Motor neuron (in vitro differentiated cells): ENCODE measurements around the gene INPP5D. TPM values are rescaled to one million over a fixed set of nuclear protein-coding genes. Genes with fewer than 3 reads are reported as not detected.
"Not testable (repeated sequence)": the region's sequence is repeated elsewhere in the genome, so short reads cannot be mapped to it uniquely, and the experiment has no call there.

ENCODE experiments used
- ATAC-seq, 8 experiments: fragments of 200-7000 bp; cut with Tn5 transposase; replicated peaks in 6 of 8; 2 replicates each; pipeline ENCODE4 v1.8.0; 2021; ENCODE audit warnings: mild to moderate bottlenecking in 8 of 8, moderate library complexity in 8 of 8
- H3K27ac ChIP-seq, 2 donors: fragments of 250-450 bp; sonication (Bioruptor Pico); 2 replicates each; pipeline ENCODE4 v1.9.0; 2021; ENCODE audit warnings: antibody characterized with exemption in 2 of 2, mild to moderate bottlenecking in 2 of 2, moderate library complexity in 1 of 2
- H3K4me1 ChIP-seq, 2 donors: fragments of 250-450 bp; sonication (Bioruptor Pico); replicated peaks in 1 of 2; 2 replicates each; pipeline ENCODE4 v1.6.1; 2021; ENCODE audit warnings: antibody characterized with exemption in 2 of 2, mild to moderate bottlenecking in 2 of 2, moderate library complexity in 1 of 2
- H3K4me3 ChIP-seq, 5 donors: fragments of 250-450 bp; sonication (Bioruptor Pico); 2 replicates each; pipeline ENCODE4 v1.9.0; 2021; ENCODE audit warnings: antibody characterized with exemption in 5 of 5, mild to moderate bottlenecking in 5 of 5, moderate library complexity in 4 of 5
- WGBS, 10 experiments: fragments of 450-650 bp; shearing (Covaris generic); methylation state at CpG; one replicate each; pipeline ENCODE4 v1.0.0; 2022; 5-methylcytosine and 5-hydroxymethylcytosine counted together
- in situ Hi-C, 9 experiments: fragments of 400-800 bp; cut with MboI; loops; one replicate each; pipeline ENCODE4 v1.15.0; 2021; ENCODE audit warnings: low sequenced_read_pairs in 9 of 9, low pct_unique_long_range_greater_than_20kb in 2 of 9; ENCODE audit not compliant: unreplicated experiment in 9 of 9
- total RNA-seq, 8 experiments: library from RNA; unstranded; fragments of 300-600 nt; gene quantifications; 2 replicates each; pipeline versions ENCODE4 v1.2.3 to v1.2.4, GENCODE V29; 2022

Gene INPP5D
- total RNA-seq, 8 experiments from 2014 or later, result 2.0 to 8.5 (median 3.8) TPM

DNA sequence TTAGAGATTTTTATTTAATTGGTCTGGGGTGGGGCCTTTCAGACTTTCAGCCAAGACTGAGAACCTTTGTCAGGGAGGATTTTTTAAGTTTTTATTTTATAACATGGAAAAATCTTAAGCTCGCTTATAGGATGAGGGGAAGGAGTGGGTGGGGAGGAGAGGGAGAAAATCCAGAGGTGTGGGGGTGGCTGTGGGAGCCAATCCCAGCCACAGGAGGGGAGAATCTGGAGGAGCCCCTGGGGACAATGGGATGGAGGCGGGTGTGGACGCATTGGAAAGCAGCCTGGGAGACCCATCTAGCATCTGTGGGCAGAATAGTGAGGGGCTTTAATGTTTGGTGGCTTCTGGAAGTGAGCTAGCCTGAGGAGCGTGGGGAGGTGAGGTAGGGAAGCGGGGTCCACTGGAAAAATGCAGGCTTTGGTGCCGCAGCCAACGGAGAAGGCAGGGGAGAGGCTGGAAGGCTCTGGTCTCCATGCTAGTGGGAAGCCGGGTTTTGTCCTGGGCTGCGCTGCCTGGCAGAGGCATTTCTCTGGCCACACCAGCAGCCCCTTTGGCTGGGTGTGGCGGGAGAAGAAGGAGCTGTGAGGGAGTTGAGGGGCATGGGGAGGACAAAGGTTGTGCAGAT is 11.5 kb upstream of the INPP5D start:
- no peaks in the 10 kb centered on the region for H3K4me1 ChIP-seq
- in situ Hi-C loops, result loop anchor here in 1 of 9 experiments (25.0 kb wide), 1 partner anchor 186 kb away; the partner anchor contains the start of gene SNORC
- no peak overlapping the region for H3K27ac ChIP-seq
- WGBS, 10 experiments, result 60 to 100% (median 76%) methylated on average over 1 to 5 of the region's 10 CpGs; no CpG with 5 or more reads in 7 of the 10 experiments
- H3K4me3 ChIP-seq, result no peak overlapping the region
- ATAC-seq, result no peak

DNA sequence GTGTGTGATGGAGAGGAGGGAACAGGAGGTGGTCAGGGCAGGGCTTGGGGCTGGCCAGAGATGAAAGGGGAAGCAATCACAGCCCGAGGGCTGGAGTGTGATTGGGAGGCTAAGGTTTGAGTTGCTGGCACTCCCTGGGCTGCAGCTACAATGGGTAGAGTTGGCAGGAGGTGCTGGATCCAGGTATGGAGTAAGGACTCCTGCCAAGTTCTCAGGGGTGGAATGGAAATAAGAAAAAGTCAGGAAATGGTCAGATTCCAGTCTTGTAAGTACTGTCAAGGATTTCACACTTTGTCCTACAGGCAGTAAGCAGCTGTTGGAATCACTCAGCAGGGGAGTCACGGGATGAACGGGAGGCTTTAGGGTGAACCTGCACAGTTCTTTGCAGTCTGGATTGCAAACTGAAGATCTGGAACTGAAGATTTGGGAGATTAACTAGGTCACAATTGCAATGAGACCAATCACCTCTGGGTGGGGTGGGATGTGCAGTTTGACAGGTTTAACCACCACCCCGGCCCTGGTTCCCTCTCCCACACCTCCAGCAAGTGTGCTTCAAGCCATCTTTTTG is 10.9 kb upstream of the INPP5D start:
- no peak for ATAC-seq
- no peak overlapping the region for H3K4me3 ChIP-seq
- H3K4me1 ChIP-seq, result no peaks in the 10 kb centered on the region
- WGBS, 10 experiments, result 40 to 90% (median 80%) methylated on average over 1 to 3 of the region's 4 CpGs; no CpG with 5 or more reads in 5 of the 10 experiments
- in situ Hi-C loops, result loop anchor here in 1 of 9 experiments (25.0 kb wide), 1 partner anchor 187 kb away; the partner anchor contains the start of gene SNORC
- no peak overlapping the region for H3K27ac ChIP-seq

DNA sequence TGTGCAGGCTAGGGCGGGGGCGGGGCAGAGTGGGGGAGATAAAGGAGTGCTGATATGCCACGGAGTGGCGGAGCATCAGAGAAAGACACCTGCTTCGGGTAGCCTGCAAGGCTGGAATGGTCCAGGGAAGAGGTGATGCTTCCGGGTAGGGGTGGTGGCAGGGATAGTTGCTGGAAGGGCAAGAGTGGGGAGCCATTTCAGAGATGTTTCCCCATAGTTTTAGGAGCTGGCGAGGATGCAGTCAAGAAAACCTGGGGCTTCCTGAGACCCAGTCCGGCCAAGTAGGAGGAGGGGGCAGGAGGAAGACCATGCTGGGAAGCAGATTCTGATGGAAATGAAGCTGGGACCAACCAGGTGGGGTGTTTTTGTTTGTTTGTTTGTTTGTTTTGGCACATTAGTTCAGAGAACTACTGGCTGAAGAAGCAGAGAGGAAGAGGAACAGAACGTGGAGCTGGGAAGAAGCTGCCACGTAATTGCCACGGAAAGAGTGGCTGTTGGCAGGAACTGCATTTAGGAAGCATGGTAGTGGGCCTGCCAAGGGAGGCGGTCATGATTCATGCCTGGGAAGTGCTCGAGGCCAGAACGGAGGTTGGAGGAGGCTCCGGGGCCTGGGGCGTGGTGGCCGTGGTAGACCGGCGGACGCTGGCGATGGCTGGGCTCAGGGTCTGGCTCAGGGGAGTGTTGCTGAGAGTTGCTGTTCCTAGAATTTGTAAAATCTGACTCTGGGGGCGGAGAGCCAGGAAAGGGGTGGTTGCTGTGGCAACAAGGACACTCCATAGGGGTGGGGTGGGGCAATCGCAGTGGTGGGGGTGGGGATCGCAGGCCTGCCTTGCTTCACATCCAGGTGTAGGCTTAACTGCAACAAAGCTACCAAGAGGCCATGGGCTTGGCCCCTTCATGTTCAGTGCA is 8.6 kb upstream of the INPP5D start:
- 19 to 63% (median 38%) methylated on average over 2 to 8 of the region's 24 CpGs; no CpG with 5 or more reads in 3 of the 10 experiments for WGBS, 10 experiments
- Histone ChIP-seq H3K4me1 (no peaks in the 10 kb centered on the region), H3K4me3 (no peak overlapping the region), H3K27ac (no peak overlapping the region)
- in situ Hi-C loops, result no loop called here
- peak in 3 of 8 experiments; percentile 77 to 90 (median 89) for ATAC-seq

DNA sequence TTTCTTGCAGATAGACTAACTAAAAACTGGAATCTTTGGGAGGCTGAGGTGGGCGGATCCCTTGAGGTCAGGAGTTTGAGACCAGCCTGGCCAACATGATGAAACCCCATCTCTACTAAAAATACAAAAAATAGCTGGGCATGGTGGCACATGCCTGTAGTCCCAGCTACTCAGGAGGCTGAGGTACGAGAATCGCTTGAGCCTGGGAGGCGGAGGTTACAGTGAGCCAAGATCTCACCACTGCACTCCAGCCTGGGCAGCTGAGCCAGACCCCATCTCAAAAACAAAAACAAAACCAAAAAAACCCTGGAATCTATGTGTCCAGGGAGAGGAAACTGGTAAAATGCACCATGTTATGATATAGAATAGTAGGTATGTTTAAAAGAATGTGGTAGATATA is 7.6 kb upstream of the INPP5D start:
- H3K4me3 ChIP-seq, H3K4me1 ChIP-seq, ATAC-seq, in situ Hi-C loops, H3K27ac ChIP-seq: not testable (repeated sequence)
- WGBS, 10 experiments, result 33 to 100% (median 90%) methylated on average over 1 to 4 of the region's 4 CpGs; no CpG with 5 or more reads in 4 of the 10 experiments

DNA sequence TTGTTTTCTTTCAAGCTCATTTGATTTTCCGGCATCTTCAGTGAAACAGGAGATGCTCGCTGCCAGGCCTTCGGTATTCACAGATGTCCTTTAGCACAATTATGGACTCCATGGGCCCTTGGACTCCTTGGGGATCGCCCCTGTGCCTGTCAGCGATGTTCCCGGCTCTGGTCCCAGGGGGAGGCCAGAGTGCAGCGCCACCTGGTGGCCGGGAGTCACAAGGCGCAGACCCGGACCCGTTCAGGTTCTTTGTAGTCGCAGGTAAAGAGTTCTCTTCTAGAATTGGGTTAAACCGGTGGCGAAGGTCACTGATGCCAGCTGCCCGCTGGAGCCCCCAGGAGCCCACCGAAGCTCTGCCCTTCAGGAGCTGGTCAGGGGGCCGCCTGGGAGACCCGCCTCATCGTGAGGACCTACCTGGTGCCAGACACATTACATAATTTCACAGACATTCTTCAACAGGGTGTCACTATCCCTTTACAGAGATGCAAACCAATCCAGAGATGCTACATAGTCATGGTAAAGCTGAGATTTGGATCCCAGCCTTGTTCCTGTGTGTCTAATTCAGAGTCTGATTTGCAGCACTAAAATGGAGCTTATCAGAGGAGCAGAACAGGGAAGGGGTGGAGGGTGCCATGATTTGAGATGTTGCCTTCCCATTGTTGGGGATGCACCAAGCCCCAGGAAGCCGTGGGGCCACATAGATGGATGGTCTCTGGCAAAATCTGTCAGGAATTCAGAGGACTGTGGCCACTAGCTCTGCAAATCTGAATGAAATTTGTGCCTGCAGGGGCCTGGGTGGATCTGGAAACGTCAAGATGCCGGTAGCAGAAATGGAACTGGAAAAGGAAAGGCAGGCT is 6.0 kb upstream of the INPP5D start:
- in situ Hi-C loops, result no loop called here
- Histone ChIP-seq H3K4me3 (no peak overlapping the region), H3K27ac (no peak overlapping the region), H3K4me1 (no peaks in the 10 kb centered on the region)
- 13 to 92% (median 39%) methylated on average over 2 to 14 of the region's 22 CpGs; no CpG with 5 or more reads in 1 of the 10 experiments for WGBS, 10 experiments
- peak; percentile 19 to 84 (median 68) for ATAC-seq

DNA sequence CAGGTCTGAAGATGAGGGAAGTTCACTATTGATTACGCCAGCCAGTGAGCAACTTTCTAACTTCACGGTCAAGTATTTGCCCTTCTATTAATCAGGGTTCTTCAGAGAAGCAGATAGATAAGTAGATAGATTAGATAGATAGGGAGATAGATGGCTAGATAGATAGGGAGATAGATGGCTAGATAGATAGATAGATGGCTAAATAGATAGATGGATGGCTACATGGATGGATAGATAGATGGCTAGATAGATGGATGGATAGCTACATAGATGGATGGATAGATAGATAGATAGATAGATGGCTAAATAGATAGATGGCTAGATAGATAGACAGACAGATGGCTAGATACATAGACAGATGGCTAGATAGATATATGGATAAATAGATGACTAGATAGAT is 4.8 kb upstream of the INPP5D start:
- H3K4me1 ChIP-seq, result no peaks in the 10 kb centered on the region
- H3K27ac ChIP-seq, result no peak overlapping the region
- no peak for ATAC-seq
- 70 to 100% (median 93%) methylated on average over 1 to 2 of the region's 2 CpGs; no CpG with 5 or more reads in 1 of the 10 experiments for WGBS, 10 experiments
- in situ Hi-C loops, result no loop called here
- no peak overlapping the region for H3K4me3 ChIP-seq

DNA sequence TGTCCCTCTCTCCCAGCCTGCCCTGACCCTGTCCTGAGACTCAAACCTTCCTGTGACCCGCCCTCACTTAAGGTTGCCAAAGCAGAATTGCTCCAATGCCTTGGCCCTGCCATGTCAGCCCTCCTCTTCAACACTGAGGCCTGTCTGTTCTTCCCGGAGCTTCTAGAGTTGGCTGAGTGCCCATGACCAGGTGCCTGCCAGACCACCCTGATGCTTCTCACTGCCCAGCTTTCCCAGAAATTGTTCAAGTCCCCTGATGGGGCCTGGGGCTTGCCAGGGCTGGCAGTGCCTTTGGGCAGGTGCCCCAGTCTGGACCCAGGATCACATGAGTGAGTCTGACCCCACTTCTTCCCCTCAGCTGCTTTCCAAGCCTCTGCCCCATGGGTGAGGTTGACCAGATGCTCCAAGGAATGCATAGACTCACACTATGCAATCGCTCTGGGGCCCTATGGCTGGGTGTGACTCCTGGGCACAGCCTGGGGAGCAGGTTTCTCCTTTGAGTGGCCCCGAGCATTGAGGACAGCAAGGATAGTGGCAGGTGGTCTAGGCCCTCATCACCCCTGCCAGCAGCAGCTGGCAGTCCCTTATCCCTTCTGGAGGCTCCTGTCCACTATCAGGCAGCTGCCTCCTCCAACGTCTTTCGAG is 3.1 kb upstream of the INPP5D start:
- no peak overlapping the region for H3K27ac ChIP-seq

DNA sequence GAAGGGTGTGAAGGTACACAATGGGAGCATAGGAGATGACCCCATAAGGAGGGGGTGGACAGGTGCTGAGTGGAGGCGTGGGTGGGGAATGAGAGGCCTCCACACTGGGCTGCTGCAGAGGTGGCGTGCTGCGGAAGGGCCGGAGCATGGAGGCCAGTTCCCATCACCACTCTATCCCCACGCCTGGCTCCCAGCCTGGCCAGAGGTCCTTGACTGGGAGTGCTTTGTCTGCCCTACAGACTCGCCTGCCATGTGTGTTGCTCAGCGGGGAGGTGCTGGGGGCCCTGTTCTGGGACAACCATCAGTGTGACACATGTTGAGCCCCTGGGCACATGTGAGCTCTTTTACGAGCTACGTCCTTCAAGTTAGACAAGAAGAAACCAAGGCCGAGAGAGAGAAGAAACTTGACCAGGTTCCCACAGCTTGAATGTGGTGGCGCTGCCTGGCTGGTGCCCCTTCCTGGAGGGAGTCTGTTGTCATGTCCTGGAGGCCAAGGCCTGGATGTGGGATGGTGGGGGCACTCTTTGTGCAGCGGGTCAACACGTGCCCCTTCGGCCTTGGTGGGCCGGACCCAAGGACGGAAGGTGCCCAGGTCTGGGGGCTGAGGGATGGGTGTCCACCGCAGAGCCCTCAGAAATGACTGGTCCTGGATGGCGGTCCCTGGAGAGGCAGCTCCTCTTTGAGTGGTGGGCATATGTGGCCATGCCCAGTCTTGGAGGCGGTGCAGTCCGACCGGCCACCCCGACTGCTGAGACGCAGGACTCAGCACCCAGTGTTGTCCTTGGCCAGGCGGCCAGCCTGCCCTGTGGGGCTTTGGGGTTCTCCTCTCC is 1.2 kb upstream of the INPP5D start:
- Histone ChIP-seq H3K27ac (no peak overlapping the region), H3K4me1 (peaks cover 0 to 16% of the 10 kb centered on the region in 2 donors), H3K4me3 (no peak overlapping the region)
- 92 to 100% (median 100%) methylated on average over 2 to 5 of the region's 24 CpGs; no CpG with 5 or more reads in 5 of the 10 experiments for WGBS, 10 experiments
- in situ Hi-C loops, result no loop called here
- no peak for ATAC-seq

More for the DNA sequence above, 3.1 kb upstream of the INPP5D start:
- Histone ChIP-seq H3K4me1 (peaks cover 0 to 14% of the 10 kb centered on the region in 2 donors), H3K4me3 (no peak overlapping the region)
- WGBS, 10 experiments, result 27 to 100% (median 80%) methylated on average over 1 to 2 of the region's 6 CpGs; no CpG with 5 or more reads in 3 of the 10 experiments
- in situ Hi-C loops, result no loop called here
- ATAC-seq, result peak in 3 of 8 experiments; percentile 35 to 55 (median 54)

DNA sequence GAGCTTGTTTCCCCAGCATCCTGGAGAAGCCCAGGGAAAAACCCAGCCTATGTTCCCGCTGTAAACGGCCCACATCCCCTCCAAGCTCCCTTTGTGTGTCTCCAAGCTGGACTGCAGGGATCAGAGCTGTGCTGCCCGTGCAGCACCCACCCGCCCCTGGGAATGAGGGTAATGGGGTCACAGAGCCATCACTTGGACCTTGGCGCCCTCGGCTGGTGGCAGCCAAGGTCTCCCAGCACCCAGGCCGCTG is 670 bp upstream of the INPP5D start:
- no peak overlapping the region for H3K27ac ChIP-seq
- no peak overlapping the region for H3K4me3 ChIP-seq
- no peak for ATAC-seq
- whole genome bisulfite sequencing, 10 experiments, result 100% methylated on average over 1 of the region's 7 CpGs; no CpG with 5 or more reads in 9 of the 10 experiments
- H3K4me1 ChIP-seq, result peaks cover 0 to 16% of the 10 kb centered on the region in 2 donors
- in situ Hi-C loops, result no loop called here

DNA sequence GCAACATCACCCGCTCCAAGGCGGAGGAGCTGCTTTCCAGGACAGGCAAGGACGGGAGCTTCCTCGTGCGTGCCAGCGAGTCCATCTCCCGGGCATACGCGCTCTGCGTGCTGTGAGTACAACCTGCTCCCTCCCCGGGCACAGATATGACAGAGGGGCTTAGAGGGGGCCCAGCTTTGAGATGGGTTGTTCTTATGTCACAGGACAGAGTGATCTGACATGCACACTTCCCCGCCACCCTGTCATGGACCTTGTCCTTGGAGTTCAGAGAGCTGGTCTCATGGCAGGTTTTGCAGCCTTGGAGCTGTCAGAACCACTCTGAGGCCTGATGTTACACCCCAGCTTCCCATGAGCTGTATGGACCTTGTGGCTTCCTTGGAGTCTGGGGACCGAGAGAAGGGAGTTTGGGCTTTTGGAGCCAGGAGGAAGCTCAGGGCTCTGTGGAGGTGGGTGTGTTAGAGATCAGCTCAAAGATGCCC is 398 bp downstream of the INPP5D start:
- no peak overlapping the region for H3K27ac ChIP-seq
- no peak overlapping the region for H3K4me3 ChIP-seq
- H3K4me1 ChIP-seq, result peaks cover 0 to 16% of the 10 kb centered on the region in 2 donors
- in situ Hi-C loops, result no loop called here
- WGBS, 10 experiments, result 80 to 100% methylated on average over 1 of the region's 13 CpGs; no CpG with 5 or more reads in 8 of the 10 experiments
- no peak for ATAC-seq

DNA sequence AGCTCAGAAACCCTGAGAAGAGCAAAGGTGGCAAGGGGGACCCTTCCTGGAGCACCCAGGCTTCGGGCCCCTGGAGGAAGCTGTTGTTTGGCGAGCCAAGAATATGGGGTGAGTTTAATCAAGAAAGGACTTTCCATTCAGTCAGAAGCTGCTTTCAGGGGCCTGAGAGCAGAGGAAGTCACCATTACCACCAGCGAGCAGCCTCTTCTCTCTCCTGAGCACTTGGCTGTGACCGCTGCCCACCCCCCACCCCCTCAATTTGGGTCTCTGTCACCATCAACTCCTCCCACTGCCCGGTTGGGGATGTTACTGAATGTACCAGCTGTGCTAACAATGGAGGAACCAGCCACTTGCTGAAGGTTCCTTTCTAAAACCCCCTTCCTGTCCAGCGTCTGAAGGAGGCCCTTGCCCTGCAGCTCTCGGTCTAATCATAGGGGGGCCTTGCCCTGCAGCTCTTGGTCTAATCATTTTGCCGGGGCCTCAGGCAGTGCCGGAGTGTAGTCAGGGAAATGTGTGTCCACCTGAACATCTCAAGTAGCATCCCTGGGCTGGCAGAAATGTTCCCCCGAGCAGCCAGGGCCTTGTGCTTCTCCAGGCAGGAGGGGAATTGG is 943 bp downstream of the INPP5D start:
- Histone ChIP-seq H3K27ac (no peak overlapping the region), H3K4me3 (no peak overlapping the region), H3K4me1 (peaks cover 0 to 16% of the 10 kb centered on the region in 2 donors)
- no peak for ATAC-seq
- in situ Hi-C loops, result no loop called here
- WGBS, 10 experiments, result 60 to 100% (median 97%) methylated on average over 1 to 3 of the region's 10 CpGs; no CpG with 5 or more reads in 4 of the 10 experiments
